ENCODE results near the gene MUCL1. TPM values are rescaled to one million over a fixed set of nuclear protein-coding genes. Genes with fewer than 3 reads are reported as not detected.
A peak's percentile ranks its signal among the peaks of the same experiment; 100 is the strongest.
"Not testable (repeated sequence)": the region's sequence is repeated elsewhere in the genome, so short reads cannot be mapped to it uniquely, and the experiment has no call there.

MUCL1 gene
- total RNA-seq, 2 experiments from 2014 or later, result not detected

DNA sequence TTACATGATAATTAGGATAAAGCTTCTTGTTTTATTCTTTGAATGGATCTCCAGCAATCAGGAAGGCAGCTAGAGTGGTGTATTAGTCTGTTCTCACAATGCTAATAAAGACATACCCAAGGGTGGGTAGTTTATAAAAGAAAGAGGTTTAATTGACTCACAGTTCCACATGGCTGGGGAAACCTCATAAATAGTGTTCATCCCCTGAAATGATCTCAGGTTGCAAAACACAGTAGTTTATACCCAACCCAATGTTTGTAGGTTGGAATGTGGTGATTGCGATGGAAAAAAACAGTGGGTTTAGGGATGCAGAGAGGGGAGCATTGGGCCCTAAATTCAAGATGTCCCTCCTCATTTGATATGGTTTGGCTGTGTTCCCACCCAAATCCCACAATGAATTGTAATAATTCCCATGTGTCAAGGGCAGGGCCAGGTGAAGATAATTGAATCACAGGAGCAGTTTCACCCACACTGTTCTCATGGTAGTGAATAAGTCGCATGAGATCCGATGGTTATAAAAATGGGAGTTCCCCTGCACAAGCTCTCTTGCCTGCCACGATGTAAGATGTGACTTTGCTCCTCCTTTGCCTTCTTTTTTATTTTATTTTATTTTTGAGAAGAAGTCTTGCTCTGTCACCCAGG is 11.5 kb downstream of the MUCL1 start:
- intact Hi-C loops (cut with micrococcal nuclease), result no loop called here

DNA sequence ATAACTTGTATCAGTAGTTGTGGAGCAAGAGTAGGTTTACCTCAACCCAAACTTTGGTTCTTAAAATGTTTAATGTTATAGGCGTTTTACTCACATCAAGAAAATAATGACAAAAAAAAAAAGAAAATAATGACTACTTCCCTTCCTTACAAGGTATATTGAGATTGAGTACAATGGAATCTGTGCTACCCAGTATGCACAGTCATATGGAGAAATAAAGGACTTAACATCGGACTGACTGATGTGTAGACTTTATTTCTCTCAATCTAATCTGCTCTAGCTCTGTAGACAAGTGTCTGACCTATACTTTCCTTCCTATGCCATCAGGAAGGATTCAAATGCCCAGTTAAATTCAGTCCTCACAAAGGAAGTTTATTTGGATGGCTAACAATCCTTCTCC is 14.4 kb downstream of the MUCL1 start:
- POLR2A ChIA-PET, result no interaction called here
- Mint-ChIP-seq H3K27me3 (peaks cover 16% of the 10 kb centered on the region), H3K9me3 (no peaks in the 10 kb centered on the region), H3K27ac (no peak overlapping the region), H3K36me3 (no peaks in the 10 kb centered on the region), H3K4me3 (no peak overlapping the region), H3K4me1 (ENCODE audit: low read depth) (peaks cover 19% of the 10 kb centered on the region)
- no peak for DNase-seq
- CTCF ChIA-PET, result interaction anchor here (0.9 to 1.1 kb wide), 2 partner anchors 119 to 124 kb away, joined by 4 to 6 read pairs; no protein-coding TSS in a partner anchor
- intact Hi-C loops (cut with micrococcal nuclease), result no loop called here

More for the DNA sequence above, 11.5 kb downstream of the MUCL1 start:
- no peak overlapping the region for H3K27ac Mint-ChIP-seq
- no peak for DNase-seq
- H3K9me3 Mint-ChIP-seq, result no peaks in the 10 kb centered on the region
- no peak overlapping the region for H3K4me3 Mint-ChIP-seq
- peaks cover 27% of the 10 kb centered on the region for H3K4me1 Mint-ChIP-seq (ENCODE audit: low read depth)
- CTCF ChIA-PET, result interaction anchor here (0.6 to 2.3 kb wide), 7 partner anchors 11 to 127 kb away, joined by 3 to 8 read pairs (median 5); partner anchors contain the start of gene MUCL1
- peaks cover 17% of the 10 kb centered on the region for H3K27me3 Mint-ChIP-seq
- no peaks in the 10 kb centered on the region for H3K36me3 Mint-ChIP-seq
- POLR2A ChIA-PET, result no interaction called here

DNA sequence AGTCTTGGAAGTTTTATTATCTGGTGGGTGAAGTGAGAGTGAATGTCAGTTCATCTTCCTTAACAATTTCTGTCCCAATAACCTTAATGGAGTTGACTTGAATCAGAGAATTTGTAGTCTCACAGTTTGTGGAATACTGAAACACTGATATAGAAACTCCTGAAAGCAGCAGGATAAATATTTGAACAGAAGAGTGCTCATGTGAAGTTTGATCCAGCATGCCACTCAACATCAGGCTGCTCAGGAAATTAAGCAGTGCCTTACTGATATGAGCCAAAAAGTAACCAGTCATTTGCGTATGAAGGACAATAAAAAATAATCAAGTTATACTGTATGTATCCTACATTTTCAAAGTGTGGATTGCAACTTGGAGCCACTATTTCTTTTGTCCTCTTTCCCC is 15.7 kb downstream of the MUCL1 start:
- Mint-ChIP-seq H3K9me3 (no peaks in the 10 kb centered on the region), H3K36me3 (no peaks in the 10 kb centered on the region), H3K4me1 (ENCODE audit: low read depth) (peaks cover 7% of the 10 kb centered on the region), H3K27me3 (peaks cover 16% of the 10 kb centered on the region), H3K4me3 (no peak overlapping the region), H3K27ac (no peak overlapping the region)
- intact Hi-C loops (cut with micrococcal nuclease), result no loop called here
- POLR2A ChIA-PET, result no interaction called here
- DNase-seq, result no peak
- CTCF ChIA-PET, result interaction anchor here (0.7 to 1.2 kb wide), 3 partner anchors 17 to 202 kb away, joined by 3 to 5 read pairs (median 3); no protein-coding TSS in a partner anchor

DNA sequence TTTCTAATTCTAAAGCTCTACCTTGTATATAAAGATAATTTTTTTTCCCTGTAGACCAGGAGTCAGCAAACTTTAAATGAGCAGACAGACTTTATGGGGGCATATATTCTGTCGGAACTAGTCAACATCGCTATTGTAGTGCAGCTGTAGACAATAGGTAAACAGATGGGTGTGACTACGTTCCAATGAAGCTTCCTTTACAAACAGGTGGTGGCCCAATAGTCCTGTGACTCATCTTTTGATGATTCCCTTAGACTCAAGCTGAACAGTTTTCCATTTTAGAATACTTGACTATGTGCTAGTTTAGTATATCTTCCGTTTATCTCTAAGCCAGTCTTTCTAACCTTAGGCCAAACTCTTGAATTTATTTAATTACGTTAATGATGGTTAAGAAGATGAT is 16.3 kb downstream of the MUCL1 start:
- intact Hi-C loops (cut with micrococcal nuclease), result no loop called here
- Mint-ChIP-seq H3K4me3 (no peak overlapping the region), H3K27me3 (peaks cover 16% of the 10 kb centered on the region), H3K27ac (no peak overlapping the region), H3K4me1 (ENCODE audit: low read depth) (peaks cover 4% of the 10 kb centered on the region), H3K36me3 (no peaks in the 10 kb centered on the region), H3K9me3 (no peaks in the 10 kb centered on the region)
- POLR2A ChIA-PET, result no interaction called here
- DNase-seq, result no peak
- CTCF ChIA-PET, result interaction anchor here (1.2 kb wide), 1 partner anchor 18 kb away, joined by 3 read pairs; no protein-coding TSS in a partner anchor

DNA sequence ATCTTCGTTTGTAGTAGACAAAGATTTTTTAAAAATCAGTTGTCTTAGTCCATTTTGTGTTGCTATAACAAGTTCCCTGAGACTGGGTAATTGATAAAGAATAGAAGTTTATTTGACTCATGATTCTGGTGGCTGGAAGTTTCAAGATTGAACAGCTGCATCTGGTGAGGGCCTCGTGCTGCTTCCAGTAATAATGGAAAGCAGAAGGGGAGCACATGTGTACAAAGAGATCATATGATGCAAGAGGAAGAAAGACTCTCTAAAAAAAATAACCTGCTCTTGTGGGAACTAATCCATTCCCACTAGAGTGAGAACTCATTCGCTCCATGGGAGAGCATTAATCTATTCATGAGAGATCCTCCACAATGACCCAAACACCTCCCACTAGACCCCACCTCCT is 24.8 kb downstream of the MUCL1 start:
- POLR2A ChIA-PET, result no interaction called here
- Mint-ChIP-seq H3K4me1 (ENCODE audit: low read depth) (peaks cover 6% of the 10 kb centered on the region), H3K9me3 (peaks cover 1% of the 10 kb centered on the region), H3K27me3 (peaks cover 6% of the 10 kb centered on the region), H3K36me3 (no peaks in the 10 kb centered on the region), H3K4me3 (no peak overlapping the region), H3K27ac (no peak overlapping the region)
- CTCF ChIA-PET, result no interaction called here
- DNase-seq, result peak; percentile 34
- intact Hi-C loops (cut with micrococcal nuclease), result loop anchor here (1.0 kb wide), 1 partner anchor 56 kb away; no protein-coding TSS in a partner anchor

DNA sequence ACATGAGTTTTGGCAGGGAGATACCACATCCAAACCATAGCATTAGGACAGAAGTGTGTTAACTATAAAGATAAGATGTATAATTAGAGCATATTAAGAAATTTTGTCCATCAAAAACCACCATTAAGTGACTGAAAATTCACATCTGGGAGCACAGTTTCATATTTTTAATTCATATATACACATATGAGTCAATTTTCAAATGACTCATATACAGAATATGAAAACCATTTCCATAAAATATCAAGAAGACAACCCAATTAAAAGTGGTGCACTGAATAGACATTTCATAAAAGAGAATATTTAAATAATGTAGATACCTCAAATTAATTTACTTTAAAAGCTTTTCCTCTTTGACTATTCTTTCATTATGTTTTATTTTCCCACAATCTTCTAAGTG is 25.3 kb downstream of the MUCL1 start:
- POLR2A ChIA-PET, result no interaction called here
- Mint-ChIP-seq H3K36me3 (no peaks in the 10 kb centered on the region), H3K9me3 (peaks cover 5% of the 10 kb centered on the region), H3K27me3 (peaks cover 6% of the 10 kb centered on the region), H3K4me1 (ENCODE audit: low read depth) (peaks cover 6% of the 10 kb centered on the region), H3K27ac (no peak overlapping the region), H3K4me3 (no peak overlapping the region)
- intact Hi-C loops (cut with micrococcal nuclease), result loop anchor here (1.0 kb wide), 1 partner anchor 56 kb away; no protein-coding TSS in a partner anchor
- DNase-seq, result no peak
- CTCF ChIA-PET, result no interaction called here

DNA sequence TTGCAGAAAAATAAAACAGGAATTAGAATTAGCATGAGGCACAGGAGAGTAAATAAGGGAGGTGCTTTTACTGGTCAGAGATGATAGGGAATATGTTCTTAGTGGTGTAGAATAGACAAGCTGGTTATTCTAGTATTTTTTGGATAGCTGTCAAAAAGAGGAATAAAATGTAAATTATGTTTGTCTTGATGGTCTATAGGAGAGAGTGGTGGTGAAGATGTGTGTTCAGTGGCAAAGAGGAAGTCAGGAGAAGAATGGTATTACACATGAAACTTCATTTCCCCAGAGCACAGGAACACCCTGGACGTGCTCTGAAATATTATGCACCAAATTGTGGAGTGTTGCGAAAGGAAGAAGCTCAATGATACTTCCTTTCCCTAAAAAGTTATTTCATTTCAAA is 27.8 kb downstream of the MUCL1 start:
- Mint-ChIP-seq H3K36me3 (no peaks in the 10 kb centered on the region), H3K9me3 (peaks cover 6% of the 10 kb centered on the region), H3K4me3 (no peak overlapping the region), H3K27ac (no peak overlapping the region), H3K27me3 (peaks cover 6% of the 10 kb centered on the region), H3K4me1 (ENCODE audit: low read depth) (peaks cover 6% of the 10 kb centered on the region)
- DNase-seq, result no peak
- POLR2A ChIA-PET, result no interaction called here
- CTCF ChIA-PET, result interaction anchor here (1.0 kb wide), 2 partner anchors 16 to 61 kb away, joined by 3 to 4 read pairs; no protein-coding TSS in a partner anchor
- intact Hi-C loops (cut with micrococcal nuclease), result no loop called here

DNA sequence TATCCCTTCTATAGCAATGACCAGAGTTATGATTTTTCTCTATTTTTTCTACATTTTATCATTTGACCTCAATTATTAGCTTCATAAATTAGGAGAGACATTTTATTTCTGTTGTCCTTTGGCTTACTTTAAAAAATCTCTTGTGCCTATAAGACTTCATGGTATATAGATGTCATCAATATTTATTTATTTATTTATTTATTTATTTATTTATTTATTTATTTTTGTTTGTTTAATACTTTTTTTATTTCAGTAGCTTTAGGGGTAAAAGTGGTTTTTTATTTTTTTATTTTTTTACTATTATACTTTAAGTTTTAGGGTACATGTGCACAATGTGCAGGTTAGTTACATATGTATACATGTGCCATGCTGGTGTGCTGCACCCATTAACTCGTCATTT is 28.3 kb downstream of the MUCL1 start:
- H3K36me3 Mint-ChIP-seq; H3K27ac Mint-ChIP-seq; H3K4me1 Mint-ChIP-seq (ENCODE audit: low read depth); intact Hi-C loops (cut with micrococcal nuclease); H3K9me3 Mint-ChIP-seq; H3K27me3 Mint-ChIP-seq; POLR2A ChIA-PET; DNase-seq; H3K4me3 Mint-ChIP-seq: not testable (repeated sequence)
- CTCF ChIA-PET, result interaction anchor here (0.7 to 1.0 kb wide), 3 partner anchors 17 to 741 kb away, joined by 3 to 4 read pairs (median 3); no protein-coding TSS in a partner anchor

DNA sequence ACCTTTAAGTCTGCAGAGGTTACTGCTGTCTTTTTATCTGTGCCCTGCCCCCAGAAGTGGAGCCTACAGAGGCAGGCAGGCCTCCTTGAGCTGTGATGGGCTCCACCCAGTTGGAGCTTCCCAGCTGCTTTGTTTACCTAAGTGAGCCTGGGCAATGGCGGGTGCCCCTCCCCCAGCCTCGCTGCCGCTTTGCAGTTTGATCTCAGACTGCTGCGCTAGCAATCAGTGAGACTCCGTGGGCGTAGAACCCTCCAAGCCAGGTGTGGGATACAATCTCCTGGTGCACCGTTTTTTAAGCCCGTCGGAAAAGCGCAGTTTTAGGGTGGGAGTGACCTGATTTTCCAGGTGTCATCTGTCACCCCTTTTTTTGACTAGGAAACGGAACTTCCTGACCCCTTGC is 34.1 kb downstream of the MUCL1 start:
- DNase-seq; CTCF ChIA-PET; POLR2A ChIA-PET; H3K4me1 Mint-ChIP-seq (ENCODE audit: low read depth); H3K27ac Mint-ChIP-seq; H3K27me3 Mint-ChIP-seq; H3K4me3 Mint-ChIP-seq; H3K36me3 Mint-ChIP-seq; intact Hi-C loops (cut with micrococcal nuclease); H3K9me3 Mint-ChIP-seq: not testable (repeated sequence)

DNA sequence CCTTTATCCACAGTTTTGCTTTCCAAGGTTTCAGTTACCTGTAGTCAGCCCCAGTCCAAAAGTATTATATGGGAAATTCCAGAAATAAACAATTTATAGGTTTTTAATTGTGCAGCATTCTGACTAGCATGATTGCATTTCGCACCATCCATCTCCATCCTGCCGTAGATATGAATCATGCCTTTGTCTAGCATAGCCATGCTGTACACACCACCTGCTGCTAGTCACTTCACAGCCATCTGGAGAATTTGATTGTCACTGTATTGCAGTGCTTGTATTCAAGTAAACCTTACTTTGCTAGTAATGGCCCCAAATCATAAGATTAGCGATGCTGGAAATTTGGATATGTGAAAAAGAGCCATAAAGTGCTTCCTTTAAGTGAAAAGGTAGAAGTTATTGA is 36.0 kb downstream of the MUCL1 start:
- H3K4me1 Mint-ChIP-seq (ENCODE audit: low read depth), result no peaks in the 10 kb centered on the region
- no peaks in the 10 kb centered on the region for H3K9me3 Mint-ChIP-seq
- peaks cover 3% of the 10 kb centered on the region for H3K27me3 Mint-ChIP-seq
- H3K27ac Mint-ChIP-seq, result no peak overlapping the region
- POLR2A ChIA-PET, result no interaction called here
- CTCF ChIA-PET, result no interaction called here
- no peaks in the 10 kb centered on the region for H3K36me3 Mint-ChIP-seq
- DNase-seq, result no peak
- intact Hi-C loops (cut with micrococcal nuclease), result no loop called here
- no peak overlapping the region for H3K4me3 Mint-ChIP-seq

DNA sequence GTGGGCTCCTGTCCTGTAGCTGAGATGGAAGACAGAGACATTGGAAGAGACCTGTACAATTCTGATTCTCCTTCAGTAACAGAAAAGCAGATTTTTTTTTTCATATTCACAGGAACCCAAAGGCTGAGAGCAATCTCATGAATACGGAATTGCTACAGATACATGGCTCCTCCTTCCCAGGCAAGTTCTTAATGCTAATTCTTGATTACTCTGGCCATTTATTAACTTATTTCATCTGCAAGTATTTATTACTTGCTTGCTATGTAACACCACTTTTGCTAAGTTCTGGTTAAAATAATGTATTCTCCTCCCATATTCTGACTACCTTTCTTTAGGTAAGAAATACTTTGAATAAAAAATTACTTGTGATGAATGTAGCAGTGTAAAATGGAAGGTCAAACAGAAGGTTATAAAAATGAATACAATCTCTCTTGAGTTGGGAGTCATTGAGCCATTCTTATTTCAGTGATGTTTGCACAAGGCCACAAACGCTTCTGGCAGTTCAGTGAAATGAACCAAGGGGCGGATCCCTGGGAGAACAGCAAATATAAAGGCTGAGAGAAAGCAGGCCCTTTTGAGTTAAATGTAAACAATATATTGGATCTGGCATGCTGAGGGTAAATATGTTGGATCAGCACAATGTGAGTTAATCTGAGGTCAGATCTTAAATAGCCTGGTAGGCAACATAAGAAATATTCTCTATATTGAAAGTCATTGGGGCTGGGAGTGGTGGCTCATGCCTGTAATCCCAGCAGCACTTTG is 37.6 kb downstream of the MUCL1 start:
- Mint-ChIP-seq H3K4me3 (no peak overlapping the region), H3K36me3 (no peaks in the 10 kb centered on the region), H3K4me1 (ENCODE audit: low read depth) (no peaks in the 10 kb centered on the region), H3K27ac (no peak overlapping the region), H3K9me3 (no peaks in the 10 kb centered on the region), H3K27me3 (peaks cover 3% of the 10 kb centered on the region)
- ChIA-PET CTCF (no interaction called here), POLR2A (no interaction called here)
- no peak for DNase-seq
- intact Hi-C loops (cut with micrococcal nuclease), result no loop called here
